Transverse colon (tissue), 4 donors: ENCODE data around the gene DBNL. TPM values are rescaled to one million over a fixed set of nuclear protein-coding genes. Genes with fewer than 3 reads are reported as not detected.
A peak's percentile ranks its signal among the peaks of the same experiment; 100 is the strongest.
"Not testable (repeated sequence)": the region's sequence is repeated elsewhere in the genome, so short reads cannot be mapped to it uniquely, and the experiment has no call there.

Experiments used
- DNase-seq: peaks from one replicate; pipeline ENCODE4 v3.0.0-alpha.2; 2019
- H3K27ac ChIP-seq, 4 donors: fragments of 200-600 bp; sonication (generic); 2 replicates each; pipeline ENCODE4 v1.5.1; 2016 to 2018; ENCODE audit warnings: inconsistent platforms in 4 of 4
- H3K27me3 ChIP-seq: fragments of 200-600 bp; sonication (generic); 2 replicates; pipeline ENCODE4 v1.5.1; 2017; ENCODE audit warnings: inconsistent platforms
- H3K36me3 ChIP-seq, 4 donors: fragments of 200-600 bp; sonication (generic); 2 replicates each; pipeline ENCODE4 v1.5.1; 2017 to 2019; ENCODE audit warnings: inconsistent platforms in 4 of 4
- H3K4me1 ChIP-seq, 4 donors: fragments of 200-600 bp; sonication (generic); 2 replicates each; pipeline ENCODE4 v1.5.1; 2017 to 2020; ENCODE audit warnings: inconsistent platforms in 4 of 4
- H3K4me3 ChIP-seq, 4 donors: fragments of 200-600 bp; sonication (generic); 1 replicate in 1 of 4; 2 replicates in 3 of 4; pipeline versions ENCODE4 v1.5.1 to v1.6.1; 2017 to 2019; ENCODE audit warnings: inconsistent platforms in 4 of 4
- H3K9me3 ChIP-seq, 2 donors: fragments of 200-600 bp; sonication (generic); 2 replicates each; pipeline ENCODE4 v1.5.1; 2017 to 2019; ENCODE audit warnings: inconsistent platforms in 2 of 2
- WGBS, 2 donors: methylation state at CpG; one replicate each; pipeline ENCODE4 v1.1.5; 2018; ENCODE audit warnings: low coverage in 1 of 2; 5-methylcytosine and 5-hydroxymethylcytosine counted together
- in situ Hi-C, 4 donors: fragments of 200-750 bp; cut with MboI; loops; one replicate each; pipeline versions ENCODE4 v1.15.0 to v1.15.1; 2017; ENCODE audit warnings: low sequenced_read_pairs in 3 of 4, low pct_ligation_motif_present in 1 of 4, low pct_unique_long_range_greater_than_20kb in 1 of 4
- intact Hi-C: fragments of 100-400 bp; cut with DNase I; formaldehyde crosslinking; loops from one replicate; pipeline ENCODE4 v1.15.1; 2023; ENCODE audit warnings: low total_unique reads
- total RNA-seq, 4 donors: library from RNA; depleted of rRNA; stranded (reverse); fragments of >200 nt; gene quantifications; one replicate each; pipeline ENCODE4 v1.1.0, GENCODE V29; 2016

The DBNL gene
- total RNA-seq, 4 donors from 2014 or later: 97.5 to 184 (median 137) TPM

- H3K9me3 ChIP-seq, H3K27me3 ChIP-seq, H3K36me3 ChIP-seq, H3K4me3 ChIP-seq, DNase-seq, in situ Hi-C loops, H3K27ac ChIP-seq, intact Hi-C loops: not testable (repeated sequence)
- H3K4me1 ChIP-seq: peaks cover 0 to 14% (median 7%) of the 10 kb centered on the region in 4 donors
- WGBS, 2 donors: 47 to 57% methylated on average over 4 to 5 of the region's 6 CpGs
Observed at GRCh38 chr7:44022796-44023467, 21.6 kb upstream of the DBNL start.

DNA sequence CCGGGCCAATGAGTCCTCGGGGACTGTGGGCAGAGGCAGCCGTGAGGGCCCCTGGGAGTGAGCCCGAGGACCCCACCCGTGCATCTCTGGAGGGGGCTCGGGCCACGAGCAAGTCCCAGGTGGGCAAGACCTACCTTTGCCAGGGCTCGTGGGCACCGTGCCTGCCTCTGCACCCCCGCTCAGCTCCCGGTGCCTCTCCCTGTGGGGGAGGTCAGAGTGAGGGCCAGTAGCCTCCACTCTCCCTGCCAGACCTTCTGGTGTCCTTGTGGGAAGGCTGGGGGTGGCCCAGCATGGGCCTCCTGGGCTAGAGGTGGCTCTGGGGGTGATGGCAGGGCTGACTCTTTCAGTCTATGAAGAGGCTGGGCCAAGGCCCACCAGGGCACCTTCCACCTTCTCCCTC lies 15.1 kb upstream of the DBNL start:
- no CpG with 5 or more reads among the region's 11 CpGs for WGBS, 2 donors
- in situ Hi-C loops, intact Hi-C loops: not testable (repeated sequence)

DNA sequence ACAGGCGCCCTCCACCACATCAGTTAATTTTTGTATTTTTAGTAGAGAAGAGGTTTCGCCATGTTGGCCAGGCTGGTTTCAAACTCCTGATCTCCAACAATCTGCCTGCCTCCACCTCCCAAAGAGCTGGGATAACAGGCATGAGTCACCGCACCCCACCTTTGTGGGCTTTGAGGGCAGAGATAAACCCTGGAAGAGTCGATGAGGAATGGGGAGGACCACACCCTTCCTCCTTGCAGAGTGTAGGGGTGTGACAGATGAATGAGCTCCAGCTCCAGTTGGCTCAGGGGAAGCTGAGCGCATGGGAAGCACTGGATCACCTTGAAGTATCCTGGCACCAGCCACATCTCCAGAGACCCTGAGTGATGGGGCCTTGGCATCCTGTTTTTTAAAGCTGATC lies 14.5 kb upstream of the DBNL start:
- H3K9me3 ChIP-seq, H3K4me3 ChIP-seq, H3K36me3 ChIP-seq, H3K27me3 ChIP-seq, intact Hi-C loops, DNase-seq, in situ Hi-C loops, H3K27ac ChIP-seq, H3K4me1 ChIP-seq: not testable (repeated sequence)
- WGBS, 2 donors: 100% methylated on average over 1 of the region's 5 CpGs; no CpG with 5 or more reads in 1 of the 2 donors

More for the DNA sequence above, 15.1 kb upstream of the DBNL start:
- not testable (repeated sequence) for H3K9me3 ChIP-seq, H3K4me3 ChIP-seq, H3K36me3 ChIP-seq, H3K27ac ChIP-seq, H3K27me3 ChIP-seq, H3K4me1 ChIP-seq, DNase-seq

- H3K9me3 ChIP-seq, H3K27ac ChIP-seq, H3K27me3 ChIP-seq, DNase-seq, H3K4me1 ChIP-seq, H3K4me3 ChIP-seq, intact Hi-C loops, in situ Hi-C loops, H3K36me3 ChIP-seq: not testable (repeated sequence)
- WGBS, 2 donors: 93% methylated on average over 12 of the region's 13 CpGs; no CpG with 5 or more reads in 1 of the 2 donors
Observed at GRCh38 chr7:44031319-44031718, 13.2 kb upstream of the DBNL start.

GRCh38 chr7:44032031-44032430 lies 12.5 kb upstream of the DBNL start:
- H3K4me3 ChIP-seq, H3K36me3 ChIP-seq, H3K9me3 ChIP-seq, DNase-seq, intact Hi-C loops, H3K27me3 ChIP-seq, H3K4me1 ChIP-seq, H3K27ac ChIP-seq, in situ Hi-C loops: not testable (repeated sequence)
- WGBS, 2 donors: 89% methylated on average over 6 of the region's 6 CpGs; no CpG with 5 or more reads in 1 of the 2 donors

GRCh38 chr7:44033971-44034844 lies 10.3 kb upstream of the DBNL start:
- DNase-seq, H3K4me3 ChIP-seq, intact Hi-C loops, H3K27me3 ChIP-seq, in situ Hi-C loops, H3K9me3 ChIP-seq, H3K27ac ChIP-seq, H3K4me1 ChIP-seq, H3K36me3 ChIP-seq: not testable (repeated sequence)
- WGBS, 2 donors: 94% methylated on average over 16 of the region's 18 CpGs; no CpG with 5 or more reads in 1 of the 2 donors

- in situ Hi-C loops, H3K36me3 ChIP-seq, intact Hi-C loops, H3K27ac ChIP-seq, H3K4me3 ChIP-seq, H3K9me3 ChIP-seq, H3K27me3 ChIP-seq: not testable (repeated sequence)
- DNase-seq: peak; percentile 56
- peaks cover 0 to 15% (median 7%) of the 10 kb centered on the region in 4 donors for H3K4me1 ChIP-seq
- 76% methylated on average over 8 of the region's 10 CpGs; no CpG with 5 or more reads in 1 of the 2 donors for WGBS, 2 donors
Observed at GRCh38 chr7:44036364-44036763, 8.1 kb upstream of the DBNL start.
